ENCODE data around the gene IGFL1.
"Not testable (repeated sequence)": the region's sequence is repeated elsewhere in the genome, so short reads cannot be mapped to it uniquely, and the experiment has no call there.

IGFL1 gene

DNA sequence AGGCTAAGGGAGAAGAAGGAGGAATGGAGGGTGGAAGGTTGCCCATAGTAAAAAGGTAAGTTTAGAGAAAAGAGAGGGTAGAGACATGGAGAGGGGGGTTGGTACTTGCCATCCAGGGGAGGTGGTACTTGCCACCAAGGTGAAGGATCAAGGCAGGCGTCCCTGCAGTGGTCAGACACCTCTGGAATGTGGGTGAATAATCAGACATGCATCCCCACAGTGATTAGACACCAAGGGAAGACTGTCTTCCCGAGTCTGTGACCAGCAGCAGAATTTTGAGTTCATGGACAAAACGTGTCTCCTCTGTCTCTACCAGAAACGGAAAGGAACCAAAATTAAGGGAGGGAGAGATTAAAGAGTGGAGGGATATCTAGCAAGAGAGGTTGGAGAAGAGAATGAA is 27.1 kb upstream of the IGFL1 start:
- DNase-seq (ENCODE audit: low read depth in 3 of 3): no peak

- DNase-seq (ENCODE audit: low read depth in 3 of 3): no peak
Measured at GRCh38 chr19:46202872-46203860, 26.4 kb upstream of the IGFL1 start.

GRCh38 chr19:46204008-46204407 is 25.5 kb upstream of the IGFL1 start:
- no peak for DNase-seq (ENCODE audit: low read depth in 3 of 3)

DNA sequence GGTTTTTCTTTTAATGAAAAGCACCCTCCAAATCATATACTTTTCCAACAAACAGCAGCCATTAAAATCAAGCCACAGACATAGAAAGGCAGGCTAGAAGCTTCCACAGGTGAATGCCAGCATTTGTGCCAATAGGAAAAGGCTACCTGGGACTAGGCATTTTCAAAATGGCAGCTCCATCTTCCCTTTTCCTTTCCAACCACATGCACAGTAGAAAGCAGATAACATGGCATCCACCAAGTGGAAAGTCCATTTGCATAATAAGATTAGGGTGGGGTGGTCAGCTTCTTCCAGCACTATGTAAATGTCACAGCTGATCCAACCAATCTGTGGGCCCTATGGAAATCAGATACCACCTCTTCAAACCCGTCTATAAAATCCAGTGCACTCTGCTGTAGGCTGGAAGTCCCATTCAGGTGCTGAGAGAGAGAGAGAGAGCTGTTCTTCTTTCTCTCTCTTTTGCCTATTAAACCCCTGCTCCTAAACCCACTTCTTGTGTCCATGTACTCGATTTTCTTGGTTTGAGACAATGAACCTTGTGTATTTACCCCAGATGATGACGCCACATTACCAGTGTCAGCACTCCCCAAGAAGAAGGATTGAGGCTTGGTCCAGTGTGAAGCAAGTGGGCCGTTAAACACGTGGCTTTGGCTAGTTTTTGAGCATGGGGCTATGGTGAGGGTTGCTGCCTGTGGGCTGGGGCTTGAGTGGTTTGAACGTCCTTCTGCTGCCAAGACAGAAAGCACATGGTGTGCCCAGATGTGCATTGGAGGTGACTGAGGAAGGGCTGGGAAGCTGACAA is 24.2 kb upstream of the IGFL1 start:
- DNase-seq (ENCODE audit: low read depth in 3 of 3): no peak

DNA sequence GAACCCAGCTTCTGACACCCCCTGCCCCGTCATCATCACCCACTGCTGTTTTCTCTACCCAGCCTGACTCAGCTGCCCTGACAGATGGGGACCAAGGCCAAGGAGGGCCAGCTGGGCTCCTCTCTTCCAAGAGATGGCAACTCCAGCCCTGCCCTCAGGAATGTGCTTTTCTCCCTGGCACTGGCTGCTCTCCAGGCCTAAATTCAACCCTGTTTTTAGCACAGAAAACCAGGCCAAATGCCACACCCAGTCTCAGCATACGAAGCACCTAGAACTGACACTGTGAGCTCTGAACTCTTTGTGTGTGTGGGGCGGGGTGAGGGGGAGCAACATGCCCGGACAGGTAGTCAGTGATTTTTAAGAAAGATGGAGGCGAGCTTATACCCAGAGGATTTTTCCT is 23.4 kb upstream of the IGFL1 start:
- no peak for DNase-seq (ENCODE audit: low read depth in 3 of 3)

GRCh38 chr19:46206682-46207081 is 22.9 kb upstream of the IGFL1 start:
- DNase-seq (ENCODE audit: low read depth in 3 of 3): no peak

- DNase-seq (ENCODE audit: low read depth in 3 of 3): not testable (repeated sequence)
Measured at GRCh38 chr19:46207858-46208257, 21.7 kb upstream of the IGFL1 start.

DNA sequence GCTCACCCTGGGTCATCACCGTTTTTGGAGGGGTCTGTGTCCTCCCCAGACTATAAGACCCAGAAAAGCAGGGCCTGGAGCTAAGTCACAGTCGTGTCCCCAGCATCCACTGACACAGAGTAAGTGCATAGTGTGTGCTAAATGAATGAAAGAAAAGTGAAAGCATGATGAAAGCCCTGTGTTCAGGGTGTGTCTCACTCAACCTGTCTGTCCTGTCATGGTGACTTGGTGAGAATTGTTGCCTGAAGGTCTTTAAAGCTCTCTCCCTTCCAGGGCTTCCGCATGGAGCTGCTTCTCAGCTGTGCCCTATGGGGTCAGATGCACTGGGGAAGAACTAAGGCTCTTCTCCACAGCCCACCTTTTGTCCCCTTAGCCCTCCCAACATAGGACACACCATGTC is 20.5 kb upstream of the IGFL1 start:
- DNase-seq (ENCODE audit: low read depth in 3 of 3): no peak

DNA sequence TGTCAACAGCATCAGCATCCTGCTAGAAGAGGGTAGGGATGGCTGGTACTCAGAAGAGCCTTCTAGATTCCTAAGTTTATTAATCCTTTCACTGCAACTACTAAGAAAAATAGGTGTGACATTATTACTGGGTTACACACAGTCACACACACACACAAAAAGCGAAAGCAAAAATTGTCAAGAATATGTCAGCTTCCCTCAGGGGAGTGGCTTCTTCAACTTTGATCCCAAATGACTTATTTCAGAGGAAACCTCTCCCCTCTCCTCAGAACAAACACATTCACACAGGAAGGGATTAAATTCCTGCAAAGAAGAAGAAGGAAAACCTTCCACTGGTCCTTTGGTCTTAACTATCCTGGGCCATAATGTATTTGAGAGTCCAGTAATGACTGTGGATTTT is 20.1 kb upstream of the IGFL1 start:
- no peak for DNase-seq (ENCODE audit: low read depth in 3 of 3)

GRCh38 chr19:46210669-46211068 is 18.9 kb upstream of the IGFL1 start:
- no peak for DNase-seq (ENCODE audit: low read depth in 3 of 3)

GRCh38 chr19:46211201-46211881 is 18.2 kb upstream of the IGFL1 start:
- DNase-seq (ENCODE audit: low read depth in 3 of 3): no peak

DNA sequence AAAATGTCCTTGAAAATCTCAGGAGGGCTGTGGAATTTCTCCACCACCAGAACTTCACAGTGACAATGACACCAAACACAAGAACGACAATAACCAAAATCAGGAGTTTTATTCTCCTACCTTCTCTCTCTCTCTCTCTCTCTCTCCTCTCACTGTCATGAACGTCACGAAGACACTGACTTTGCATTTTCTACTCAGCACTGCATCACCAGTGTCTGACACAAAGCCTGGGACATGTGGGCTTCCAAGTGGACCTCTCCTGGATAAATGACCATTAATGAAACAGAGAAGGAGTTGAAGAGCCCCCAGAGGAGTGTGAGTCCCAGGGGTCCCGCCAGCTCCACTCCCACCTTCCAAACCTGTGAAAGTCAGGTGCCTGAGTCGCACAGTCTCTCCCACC is 16.9 kb upstream of the IGFL1 start:
- DNase-seq (ENCODE audit: low read depth in 3 of 3): not testable (repeated sequence)

GRCh38 chr19:46213156-46213555 is 16.4 kb upstream of the IGFL1 start:
- DNase-seq (ENCODE audit: low read depth in 3 of 3): no peak

- DNase-seq (ENCODE audit: low read depth in 3 of 3): no peak
Measured at GRCh38 chr19:46213806-46214205, 15.7 kb upstream of the IGFL1 start.

GRCh38 chr19:46216612-46217011 is 12.9 kb upstream of the IGFL1 start:
- DNase-seq (ENCODE audit: low read depth in 3 of 3): no peak

DNA sequence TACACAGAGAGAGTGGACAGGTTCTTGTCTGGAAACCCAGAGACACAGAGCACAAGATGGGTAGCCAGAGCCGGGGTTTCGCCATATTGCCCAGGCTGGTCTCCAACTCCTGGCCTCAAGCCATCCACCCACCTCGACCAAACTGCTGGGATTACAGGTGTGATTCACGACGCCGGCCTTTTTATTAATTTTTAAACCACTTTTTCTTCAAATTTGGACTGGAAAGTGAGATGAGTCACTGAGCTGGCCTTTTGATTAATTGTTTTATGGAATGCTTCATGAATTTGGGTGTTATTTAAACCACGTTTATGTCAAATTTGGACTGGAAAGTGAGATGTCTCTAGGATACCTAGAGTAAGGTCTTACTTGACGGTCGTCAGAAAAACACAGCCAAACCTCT is 12.1 kb upstream of the IGFL1 start:
- no peak for DNase-seq (ENCODE audit: low read depth in 3 of 3)

- peak in 2 of 3 donors; percentile 6 to 7 for DNase-seq (ENCODE audit: low read depth in 3 of 3)
Measured at GRCh38 chr19:46218160-46218559, 11.4 kb upstream of the IGFL1 start.

DNA sequence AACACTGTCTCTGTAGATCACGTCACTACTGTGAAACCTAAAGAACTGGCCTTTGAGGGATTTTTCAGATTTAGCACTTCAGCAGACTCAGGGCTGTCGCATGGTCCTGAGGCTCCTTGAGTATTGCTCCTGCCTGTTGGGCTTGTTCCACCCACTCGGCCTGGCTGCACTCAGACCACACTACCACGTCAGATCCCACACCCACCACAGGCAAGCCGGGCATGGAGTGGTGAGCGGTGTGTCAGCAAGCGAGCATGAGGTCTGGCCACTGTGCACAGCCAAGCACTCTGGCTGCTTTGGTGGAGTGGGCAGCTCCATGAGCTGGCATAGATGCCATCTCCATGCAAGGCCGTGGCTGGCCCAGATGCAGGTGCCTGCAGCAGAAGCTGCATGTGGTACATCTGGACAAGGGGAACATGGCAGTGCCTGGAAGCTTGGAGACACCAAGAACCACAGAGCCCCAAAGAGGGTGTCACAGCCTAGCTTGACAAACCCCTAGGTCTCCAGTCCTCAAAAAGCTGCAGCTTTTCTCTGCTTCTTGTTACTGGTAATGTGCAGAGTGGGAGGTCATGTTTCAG is 9.4 kb upstream of the IGFL1 start:
- DNase-seq (ENCODE audit: low read depth in 3 of 3): no peak

- DNase-seq (ENCODE audit: low read depth in 3 of 3): no peak
Measured at GRCh38 chr19:46221152-46221551, 8.4 kb upstream of the IGFL1 start.

GRCh38 chr19:46221981-46222610 is 7.4 kb upstream of the IGFL1 start:
- DNase-seq (ENCODE audit: low read depth in 3 of 3): no peak

GRCh38 chr19:46223787-46224186 is 5.8 kb upstream of the IGFL1 start:
- not testable (repeated sequence) for DNase-seq (ENCODE audit: low read depth in 3 of 3)

Data from stimulated activated CD4-positive, alpha-beta T cell treated with anti-CD3 and anti-CD28 coated beads, TNF-alpha, amount 100 ng/mL, for 48 hours (primary cell).